Activated CD4-positive, alpha-beta T cell treated with anti-CD3 and anti-CD28 coated beads for 48 hours (primary cell): ENCODE measurements around the gene NSDHL.

Source experiments
- DNase-seq: peaks from one replicate; pipeline ENCODE4 v3.0.0-alpha.2; 2020

Gene NSDHL

GRCh38 chrX:152915541-152916241 is 84.8 kb downstream of the NSDHL start:
- DNase-seq, result peak; percentile 13

GRCh38 chrX:152917656-152918579 is 87.1 kb downstream of the NSDHL start:
- no peak for DNase-seq

GRCh38 chrX:152918707-152919106 is 87.8 kb downstream of the NSDHL start:
- DNase-seq, result no peak
